Esophagus mucosa (tissue), 1 donor: Measurements from ENCODE around the gene CPAMD8. TPM values are rescaled to one million over a fixed set of nuclear protein-coding genes. Genes with fewer than 3 reads are reported as not detected.

Experiments
- ATAC-seq: fragments of 200-7000 bp; cut with Tn5 transposase; one replicate; pipeline ENCODE4 v1.9.1; 2020
- total RNA-seq: library from RNA; stranded (reverse); gene quantifications from one replicate; pipeline ENCODE4 v1.2.4, GENCODE V29; 2023
- donor health status: DM: yes; HTN: yes; CAD: no.

CPAMD8 gene
- total RNA-seq, 1 donor from 2014 or later = 2.0 TPM

- ATAC-seq = no peak
These were observed 109.2 kb downstream of the CPAMD8 start for GRCh38 chr19:16917401-16917800.

DNA sequence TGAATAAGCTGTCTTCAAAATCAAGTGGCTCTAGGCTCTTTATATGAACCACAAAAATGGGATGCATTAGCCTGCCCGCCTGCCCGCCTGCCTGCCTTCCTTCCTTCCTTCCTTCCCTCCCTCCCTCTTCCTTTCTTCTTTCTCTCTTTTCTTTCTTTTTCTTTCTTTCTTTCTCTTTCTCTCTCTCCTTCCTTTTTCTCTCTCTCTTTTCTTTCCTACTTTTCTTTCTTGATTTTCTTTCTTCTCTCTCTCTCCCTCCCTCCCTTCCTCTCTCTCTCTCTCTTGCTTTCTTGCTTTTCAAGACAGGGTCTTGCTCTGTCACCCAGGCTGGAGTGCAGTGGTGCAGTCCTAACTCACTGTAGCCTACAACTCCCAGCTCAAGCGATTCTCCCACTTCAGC, 110.9 kb downstream of the CPAMD8 start:
- ATAC-seq = no peak

GRCh38 chr19:16915135-16915534, 111.5 kb downstream of the CPAMD8 start:
- ATAC-seq = no peak

DNA sequence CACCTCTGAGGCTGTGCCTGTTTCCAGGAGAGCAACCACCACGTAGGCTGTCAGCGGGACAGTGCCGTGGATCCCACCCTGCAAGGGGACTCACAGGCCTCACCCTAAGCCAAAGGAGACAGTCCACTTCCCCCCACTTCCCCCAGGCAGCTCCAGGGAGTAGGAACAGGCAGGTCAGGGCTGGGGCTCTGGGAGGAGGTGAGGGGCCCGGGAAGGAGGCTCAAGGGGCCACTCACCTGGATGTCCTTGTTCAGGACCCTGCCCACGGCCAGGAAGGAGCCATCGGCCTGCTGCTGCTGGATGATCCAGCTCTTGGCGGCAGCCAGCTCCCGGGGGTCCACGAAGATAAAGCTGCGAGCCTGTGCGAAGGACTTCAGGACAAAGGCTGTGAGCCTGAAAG, 112.2 kb downstream of the CPAMD8 start:
- no peak for ATAC-seq

DNA sequence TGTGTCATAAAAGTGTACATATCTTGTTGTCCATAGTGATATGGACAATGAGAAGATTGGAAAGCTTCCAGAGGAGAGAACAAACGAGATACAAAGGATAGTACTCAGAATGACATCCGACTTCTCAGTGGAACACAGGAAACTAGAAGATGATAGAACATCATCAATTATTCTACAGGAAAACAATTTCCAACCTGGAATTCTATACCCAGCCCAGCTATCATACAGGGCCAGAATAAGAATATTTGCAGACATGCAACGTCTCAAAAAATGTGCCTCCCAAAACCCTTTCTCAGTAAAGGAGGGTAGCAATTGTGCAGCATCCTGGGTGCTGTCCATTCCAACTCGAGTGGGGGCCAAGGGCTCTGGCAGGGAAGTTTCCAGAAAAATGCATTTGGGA, 113.8 kb downstream of the CPAMD8 start:
- ATAC-seq = no peak

- no peak for ATAC-seq
These were observed 115.6 kb downstream of the CPAMD8 start for GRCh38 chr19:16911046-16911445.

- ATAC-seq = no peak
These were observed 117.9 kb downstream of the CPAMD8 start for GRCh38 chr19:16908759-16909158.

- ATAC-seq = no peak
These were observed 122.0 kb downstream of the CPAMD8 start for GRCh38 chr19:16904599-16904998.

- ATAC-seq = no peak
These were observed 123.3 kb downstream of the CPAMD8 start for GRCh38 chr19:16903347-16903746.

GRCh38 chr19:16902545-16902944, 124.1 kb downstream of the CPAMD8 start:
- no peak for ATAC-seq

DNA sequence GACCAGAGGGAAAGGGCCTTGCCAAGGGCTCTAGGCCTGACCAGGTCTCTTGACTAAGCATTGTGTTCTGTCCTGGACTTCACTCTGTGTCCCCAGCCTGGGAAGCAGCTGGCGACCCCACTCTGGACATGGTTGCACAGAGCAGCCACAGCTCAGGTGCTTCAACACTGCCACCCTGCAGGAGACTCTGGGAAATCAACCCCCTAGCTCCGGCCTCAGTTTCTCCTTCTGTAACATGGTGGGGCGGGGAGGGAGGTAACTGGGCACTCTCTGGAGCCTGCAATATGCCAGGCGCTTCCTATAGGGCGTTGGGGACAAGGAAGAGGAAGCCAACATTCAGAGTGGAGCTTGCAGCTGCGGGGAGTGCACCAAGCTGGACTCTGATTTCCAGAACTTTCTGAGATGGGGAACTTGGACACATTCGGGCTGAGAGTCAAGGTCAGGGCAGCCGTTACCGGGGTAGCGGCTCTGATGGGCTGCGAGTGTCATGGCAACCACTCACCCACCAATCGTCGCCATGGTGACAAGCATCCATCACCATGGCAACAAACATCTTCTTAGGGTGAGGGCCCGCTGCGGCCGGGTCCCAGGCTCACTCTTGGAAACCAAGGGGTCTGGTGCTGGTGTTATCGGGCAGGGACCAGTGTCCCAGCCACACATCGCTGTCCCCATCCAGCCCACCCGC, 125.0 kb downstream of the CPAMD8 start:
- ATAC-seq = no peak

DNA sequence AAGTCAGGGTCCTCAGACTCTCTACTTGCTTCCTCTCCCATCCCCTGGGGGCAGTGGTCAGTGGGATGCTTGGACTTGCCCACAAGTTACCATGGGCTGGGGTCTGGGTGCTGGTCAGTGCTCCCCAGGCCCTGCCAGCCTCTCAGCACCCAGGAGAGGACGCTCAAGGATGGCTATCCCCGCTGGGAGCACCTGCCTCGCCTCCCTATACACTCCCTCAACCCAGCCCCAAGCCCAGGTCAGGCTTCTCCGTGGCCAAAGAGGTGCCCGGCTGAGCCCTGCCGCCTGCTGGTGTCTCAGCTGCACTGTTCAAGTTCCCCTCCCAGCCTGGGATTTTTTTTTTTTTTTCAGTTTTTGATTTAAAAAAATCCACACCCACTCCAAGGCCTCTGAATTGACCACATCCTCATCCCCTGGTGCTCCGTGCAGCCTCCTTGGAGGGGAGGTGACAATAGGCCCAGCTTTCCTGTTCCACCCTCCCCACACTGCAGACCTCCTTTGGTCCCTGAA, 127.0 kb downstream of the CPAMD8 start:
- no peak for ATAC-seq

GRCh38 chr19:16898361-16899015, 128.1 kb downstream of the CPAMD8 start:
- no peak for ATAC-seq

- ATAC-seq = peak; percentile 16
These were observed 128.8 kb downstream of the CPAMD8 start for GRCh38 chr19:16897856-16898161.

DNA sequence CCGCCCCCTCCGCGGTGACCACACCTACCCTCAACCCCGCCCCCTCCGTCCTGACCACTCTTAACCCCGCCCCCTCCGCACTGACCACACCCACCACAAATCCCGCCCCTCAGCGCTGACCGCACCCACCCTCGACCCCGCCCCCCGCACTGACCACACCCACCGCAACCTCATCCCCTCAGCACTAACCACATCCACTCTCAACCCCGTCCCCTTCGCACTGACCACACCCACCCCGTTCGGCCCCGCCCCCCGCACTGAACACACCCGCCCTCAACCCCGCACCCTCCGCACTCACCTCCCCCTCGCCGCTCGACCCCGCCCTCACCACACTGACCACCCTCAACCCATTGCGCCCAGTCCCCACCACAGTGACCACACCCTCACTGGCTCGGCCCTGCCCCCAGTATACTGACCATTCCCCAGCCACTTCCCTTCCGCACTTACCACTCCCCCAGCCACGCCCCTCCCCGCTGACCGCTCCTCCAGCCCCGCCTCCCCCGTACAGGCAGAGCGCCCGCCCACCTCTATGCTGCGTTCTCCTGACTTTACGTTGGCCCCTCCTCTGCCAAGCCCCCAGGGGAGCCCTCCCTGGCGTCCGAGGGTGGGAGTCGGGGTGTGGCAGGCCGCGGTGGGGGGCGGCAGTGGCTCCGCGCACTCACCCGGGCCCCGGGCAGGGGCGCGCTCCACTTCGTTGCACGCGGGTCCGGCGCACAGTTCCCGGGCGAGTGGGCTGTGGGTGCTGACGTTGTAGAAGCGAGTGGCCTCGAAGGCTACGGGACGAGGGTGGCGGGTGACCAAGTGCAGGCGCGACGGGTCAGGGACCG, 129.4 kb downstream of the CPAMD8 start:
- ATAC-seq = peak; percentile 91

GRCh38 chr19:16896146-16897028, 130.2 kb downstream of the CPAMD8 start:
- peak; percentile 5 for ATAC-seq

DNA sequence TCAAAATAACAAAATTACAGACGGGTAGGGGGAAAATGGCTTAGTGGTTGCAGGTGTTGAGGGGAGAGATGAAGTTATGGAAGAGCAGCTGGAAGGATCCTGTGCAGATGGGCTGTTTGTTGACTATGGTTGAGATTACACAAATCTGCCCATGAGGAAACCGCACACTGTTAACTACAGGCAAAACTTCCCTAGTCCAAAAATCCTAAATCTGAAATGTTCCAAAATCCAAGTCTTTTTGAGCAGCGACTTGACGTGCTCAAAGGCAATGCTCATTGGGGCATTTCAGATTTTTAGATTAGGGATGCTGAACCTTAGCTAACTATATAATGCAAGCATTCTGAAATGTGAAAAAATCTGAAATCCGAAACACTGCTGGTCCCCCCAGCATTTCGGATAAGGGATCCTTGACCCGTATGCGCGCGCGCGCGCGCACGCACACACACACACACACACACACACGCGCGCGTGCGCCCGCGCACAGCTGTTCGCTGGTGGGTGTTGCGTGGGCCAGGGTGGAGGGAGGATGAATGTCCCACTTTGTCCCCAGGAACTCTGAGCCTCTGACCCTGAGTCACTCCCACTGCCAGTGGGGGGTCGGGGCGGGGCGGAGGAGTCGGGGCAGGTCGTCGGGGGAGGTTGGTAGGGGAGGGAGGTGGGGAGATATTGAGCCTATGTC, 131.0 kb downstream of the CPAMD8 start:
- ATAC-seq = no peak

DNA sequence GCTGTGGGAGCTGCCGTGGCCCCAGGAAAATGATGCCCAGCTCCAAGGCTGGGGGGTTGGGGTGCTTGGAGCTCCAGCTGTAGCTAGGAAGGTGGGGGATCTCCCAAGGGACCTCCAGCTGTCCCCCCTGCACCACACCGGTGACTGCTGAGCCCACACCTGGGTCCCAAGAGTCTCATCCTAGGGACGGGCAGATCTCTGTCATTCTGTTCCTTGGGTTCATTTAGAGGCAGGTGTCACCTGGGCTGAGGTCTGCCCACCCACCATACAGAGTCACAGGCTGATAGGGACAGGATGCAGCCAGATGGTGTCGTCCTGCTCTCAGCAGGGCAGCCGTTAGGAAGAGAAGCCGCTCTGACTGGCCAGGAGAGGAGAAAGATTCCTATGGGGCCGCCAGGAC, 132.5 kb downstream of the CPAMD8 start:
- no peak for ATAC-seq

DNA sequence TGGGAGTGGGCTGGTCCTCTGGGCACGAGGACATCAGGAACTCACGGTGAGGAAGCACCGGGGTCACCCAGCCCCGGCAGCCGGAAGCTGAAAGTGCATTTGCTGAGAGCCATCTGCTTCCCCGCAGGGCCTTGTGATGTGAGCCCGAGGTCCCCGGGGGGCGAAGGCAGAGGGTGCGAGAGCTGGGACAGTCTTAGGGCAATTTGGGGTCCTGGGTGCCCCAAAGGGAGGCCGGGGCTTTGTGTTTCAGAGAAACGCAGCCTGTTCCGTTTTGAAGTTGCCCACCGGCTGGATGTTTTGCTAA, 133.0 kb downstream of the CPAMD8 start:
- ATAC-seq = no peak

DNA sequence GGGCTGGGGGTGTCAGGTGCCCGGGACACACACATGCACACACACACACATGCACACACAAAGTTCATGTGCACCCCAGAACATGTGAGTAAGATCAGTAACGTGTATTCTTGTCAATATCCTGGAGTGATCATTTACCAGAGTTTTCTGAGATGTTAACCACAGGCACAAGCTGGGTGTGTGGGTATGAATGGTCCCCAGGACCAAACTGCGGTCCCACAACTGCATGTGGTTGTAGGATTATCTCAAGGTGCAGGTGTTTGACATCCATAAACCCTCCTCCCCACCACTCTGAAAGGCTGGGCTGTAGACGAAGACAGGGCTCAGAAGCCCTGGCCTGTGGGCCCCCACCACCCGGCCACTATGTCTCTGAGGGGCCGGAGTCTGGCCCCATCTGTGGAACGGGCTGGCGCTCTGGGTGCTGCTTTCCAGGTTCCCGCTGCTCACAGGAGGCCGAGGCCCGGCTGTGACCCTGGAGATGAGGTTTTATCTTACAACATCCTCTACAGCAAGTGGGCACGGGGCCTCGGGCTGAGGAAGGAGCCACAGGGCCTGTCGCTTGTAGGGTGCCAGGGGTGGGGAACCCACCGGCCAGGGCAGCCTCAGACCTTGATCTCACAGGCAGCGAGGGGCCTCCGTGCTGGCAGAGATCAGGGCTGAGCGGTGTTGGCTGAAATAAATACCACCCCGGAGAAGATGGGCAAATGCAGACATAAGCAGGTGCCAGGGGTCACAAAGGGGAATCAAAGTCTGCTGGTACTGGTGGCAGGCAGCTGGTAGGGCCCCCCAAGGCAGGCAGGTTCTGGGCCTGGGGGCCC, 133.5 kb downstream of the CPAMD8 start:
- no peak for ATAC-seq

DNA sequence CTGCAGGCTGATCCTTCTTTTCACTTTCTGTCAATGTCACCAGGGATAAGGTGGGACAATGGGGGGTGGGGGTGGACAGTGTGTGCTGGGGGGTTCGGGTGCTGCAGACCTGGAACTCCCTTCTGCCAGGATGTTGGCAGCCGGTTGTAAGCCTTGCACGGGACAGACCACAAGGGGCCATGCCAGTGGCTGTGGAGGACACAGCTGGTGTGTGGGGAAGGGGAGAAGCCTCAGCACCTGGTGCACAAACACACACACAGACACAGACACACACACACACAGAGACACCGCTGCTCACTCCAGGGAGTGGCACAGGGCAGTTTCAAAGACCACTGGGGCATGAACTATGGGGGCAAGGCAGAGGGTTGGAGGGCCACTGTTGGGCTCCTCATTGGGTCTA, 134.2 kb downstream of the CPAMD8 start:
- ATAC-seq = no peak
